Transverse colon (tissue), 4 donors: ENCODE results near the gene NAA15.

ENCODE experiments used
- CTCF ChIP-seq, 5 experiments: fragments of 200-600 bp in 3 of 5; fragments of 450-650 bp in 2 of 5; sonication (generic) in 3 of 5; IDR thresholded peaks; 1 replicate in 2 of 5; 2 replicates in 3 of 5; pipeline ENCODE4 v1.5.1; 2016 to 2017; ENCODE audit warnings: antibody characterized with exemption in 5 of 5, inconsistent platforms in 3 of 5, mild to moderate bottlenecking in 2 of 5, moderate library complexity in 1 of 5
- EP300 ChIP-seq: sonication (generic); formaldehyde crosslinking; IDR thresholded peaks from one replicate; pipeline ENCODE4 v1.6.1; 2017; ENCODE audit warnings: antibody characterized with exemption, low read depth
- POLR2A ChIP-seq: fragments of 450-650 bp; IDR thresholded peaks from one replicate; pipeline ENCODE4 v1.6.1; 2016; ENCODE audit warnings: antibody characterized with exemption, mild to moderate bottlenecking, moderate library complexity
- POLR2AphosphoS5 ChIP-seq, 3 donors: sonication (generic); formaldehyde crosslinking; IDR thresholded peaks; one replicate each; pipeline ENCODE4 v1.6.1; 2016; ENCODE audit warnings: antibody characterized with exemption in 3 of 3

GRCh38 chr4:139330283-139330682 lies 29.0 kb downstream of the NAA15 start:
- TF ChIP-seq CTCF (IDR thresholded peaks at IDR 0.05) (no peak), POLR2A (no peak), POLR2AphosphoS5 (IDR thresholded peaks at IDR 0.05) (no peak), EP300 (no peak)
